ENCODE measurements around the gene NELFE.
"Not testable (repeated sequence)": the region's sequence is repeated elsewhere in the genome, so short reads cannot be mapped to it uniquely, and the experiment has no call there.

NELFE gene

GRCh38 chr6:31918069-31918720 lies 40.6 kb downstream of the NELFE start:
- DNase-seq (ENCODE audit: low spot score) = no peak

GRCh38 chr6:31915756-31916155 lies 43.0 kb downstream of the NELFE start:
- DNase-seq (ENCODE audit: low spot score) = no peak

GRCh38 chr6:31915351-31915750 lies 43.4 kb downstream of the NELFE start:
- no peak for DNase-seq (ENCODE audit: low spot score)

- DNase-seq (ENCODE audit: low spot score) = no peak
Observed at GRCh38 chr6:31911826-31912585, 46.8 kb downstream of the NELFE start.

GRCh38 chr6:31909298-31909697 lies 49.5 kb downstream of the NELFE start:
- not testable (repeated sequence) for DNase-seq (ENCODE audit: low spot score)

GRCh38 chr6:31908791-31909190 lies 50.0 kb downstream of the NELFE start:
- no peak for DNase-seq (ENCODE audit: low spot score)

- not testable (repeated sequence) for DNase-seq (ENCODE audit: low spot score)
Observed at GRCh38 chr6:31908255-31908654, 50.5 kb downstream of the NELFE start.

- DNase-seq (ENCODE audit: low spot score) = no peak
Observed at GRCh38 chr6:31907158-31907813, 51.5 kb downstream of the NELFE start.

GRCh38 chr6:31906727-31907126 lies 52.0 kb downstream of the NELFE start:
- not testable (repeated sequence) for DNase-seq (ENCODE audit: low spot score)

- no peak for DNase-seq (ENCODE audit: low spot score)
Observed at GRCh38 chr6:31906122-31906521, 52.6 kb downstream of the NELFE start.

GRCh38 chr6:31905041-31905440 lies 53.7 kb downstream of the NELFE start:
- no peak for DNase-seq (ENCODE audit: low spot score)

- no peak for DNase-seq (ENCODE audit: low spot score)
Observed at GRCh38 chr6:31903957-31904356, 54.8 kb downstream of the NELFE start.
